OCI-LY7 (cell line): ENCODE data around the gene POU2AF2.
A peak's percentile ranks its signal among the peaks of the same experiment; 100 is the strongest.

Experiments used
- EZH2phosphoT487 ChIP-seq: fragments of 200-600 bp; sonication (generic); IDR thresholded peaks from 2 replicates; pipeline ENCODE4 v1.6.1; 2018; ENCODE audit warnings: low read depth, borderline replicate concordance, mild to moderate bottlenecking, mixed run types, antibody characterized with exemption, low read length, moderate library complexity, mixed read lengths
- TF ChIP-seq, protein P1 (sequence below): fragments of 200-600 bp; sonication (generic); conservative IDR thresholded peaks from 2 replicates; pipeline ENCODE4 v1.5.1; 2014; ENCODE audit warnings: mild to moderate bottlenecking, antibody characterized with exemption, low read length, moderate library complexity, mixed read lengths

DNA sequence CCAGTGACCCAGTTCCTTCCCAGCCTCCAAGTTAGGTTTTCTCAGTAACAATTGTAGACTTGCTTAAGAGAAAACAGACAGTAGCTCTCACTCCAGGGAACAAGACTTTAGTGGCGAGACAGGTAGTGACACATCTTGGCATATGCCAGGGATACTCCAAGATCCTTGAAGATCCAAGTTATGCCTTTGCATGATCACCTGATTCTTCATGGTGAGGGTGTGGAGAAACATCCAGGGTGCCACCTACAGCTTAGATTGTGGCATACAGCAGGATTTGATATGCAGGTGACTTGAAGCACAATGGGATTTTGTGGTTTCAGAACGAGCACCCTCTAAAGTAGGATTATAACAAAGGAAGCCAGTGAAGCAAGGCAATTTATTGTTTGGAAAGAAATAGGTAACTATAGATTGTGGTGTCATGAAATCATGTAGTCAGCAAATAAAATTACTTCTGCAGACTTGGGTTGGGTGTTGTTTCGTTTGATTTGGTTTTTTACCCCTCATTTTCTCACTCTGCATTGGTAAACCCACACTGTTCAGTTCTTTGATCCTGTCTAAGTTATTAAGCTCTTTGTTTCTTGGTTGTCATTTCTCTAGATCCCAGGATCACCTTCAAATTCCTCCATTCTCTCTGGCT, 62.1 kb downstream of the POU2AF2 start:
- TF ChIP-seq, protein P1, sequence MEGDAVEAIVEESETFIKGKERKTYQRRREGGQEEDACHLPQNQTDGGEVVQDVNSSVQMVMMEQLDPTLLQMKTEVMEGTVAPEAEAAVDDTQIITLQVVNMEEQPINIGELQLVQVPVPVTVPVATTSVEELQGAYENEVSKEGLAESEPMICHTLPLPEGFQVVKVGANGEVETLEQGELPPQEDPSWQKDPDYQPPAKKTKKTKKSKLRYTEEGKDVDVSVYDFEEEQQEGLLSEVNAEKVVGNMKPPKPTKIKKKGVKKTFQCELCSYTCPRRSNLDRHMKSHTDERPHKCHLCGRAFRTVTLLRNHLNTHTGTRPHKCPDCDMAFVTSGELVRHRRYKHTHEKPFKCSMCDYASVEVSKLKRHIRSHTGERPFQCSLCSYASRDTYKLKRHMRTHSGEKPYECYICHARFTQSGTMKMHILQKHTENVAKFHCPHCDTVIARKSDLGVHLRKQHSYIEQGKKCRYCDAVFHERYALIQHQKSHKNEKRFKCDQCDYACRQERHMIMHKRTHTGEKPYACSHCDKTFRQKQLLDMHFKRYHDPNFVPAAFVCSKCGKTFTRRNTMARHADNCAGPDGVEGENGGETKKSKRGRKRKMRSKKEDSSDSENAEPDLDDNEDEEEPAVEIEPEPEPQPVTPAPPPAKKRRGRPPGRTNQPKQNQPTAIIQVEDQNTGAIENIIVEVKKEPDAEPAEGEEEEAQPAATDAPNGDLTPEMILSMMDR, result peak; percentile 46
- no peak for TF ChIP-seq EZH2phosphoT487
